ENCODE data around the gene ZNF318. TPM values are rescaled to one million over a fixed set of nuclear protein-coding genes. Genes with fewer than 3 reads are reported as not detected.
"Not testable (repeated sequence)": the region's sequence is repeated elsewhere in the genome, so short reads cannot be mapped to it uniquely, and the experiment has no call there.

ZNF318 gene
- total RNA-seq, 1 donor from 2014 or later, result 17.6 TPM

GRCh38 chr6:43413002-43413401, 43.6 kb upstream of the ZNF318 start:
- DNase-seq (ENCODE audit: low spot score), result no peak
- no peak overlapping the region for H3K4me3 ChIP-seq

GRCh38 chr6:43412541-43412940, 43.1 kb upstream of the ZNF318 start:
- Mint-ChIP-seq H3K4me1 (no peaks in the 10 kb centered on the region), H3K9me3 (no peaks in the 10 kb centered on the region), H3K36me3 (no peaks in the 10 kb centered on the region), H3K27ac (no peak overlapping the region), H3K4me3 (no peak overlapping the region), H3K27me3 (ENCODE audit: insufficient read depth, low read depth) (peaks cover 3% of the 10 kb centered on the region)
- no peak for DNase-seq (ENCODE audit: low spot score)
- no peaks in the 10 kb centered on the region for H3F3A ChIP-seq (ENCODE audit: low read depth)
- H3K4me3 ChIP-seq, result no peak overlapping the region
- no peaks in the 10 kb centered on the region for H3K36me3 ChIP-seq
- peaks cover 13% of the 10 kb centered on the region for H3K27me3 ChIP-seq
- no peak overlapping the region for H3K27ac ChIP-seq
- no peak overlapping the region for H3K9ac ChIP-seq
- TF ChIP-seq EZH2phosphoT487 (IDR thresholded peaks at IDR 0.05) (no peak), EZH2 (IDR thresholded peaks at IDR 0.05) (no peak), CTCF (IDR thresholded peaks at IDR 0.05) (no peak)
- H2AFZ ChIP-seq (replicated peaks), result no peak overlapping the region
- no peaks in the 10 kb centered on the region for H3K4me1 ChIP-seq
- H3K79me2 ChIP-seq (ENCODE audit: low read depth), result no peaks in the 10 kb centered on the region
- no peaks in the 10 kb centered on the region for H3K9me3 ChIP-seq (ENCODE audit: low read depth)
- H3K4me2 ChIP-seq, result no peak overlapping the region
- H4K20me1 ChIP-seq (ENCODE audit: low read depth), result no peaks in the 10 kb centered on the region

More at GRCh38 chr6:43413002-43413401, 43.6 kb upstream of the ZNF318 start:
- H3K27ac Mint-ChIP-seq, result no peak overlapping the region
- Histone ChIP-seq H3K9ac (no peak overlapping the region), H3K27me3 (peaks cover 17% of the 10 kb centered on the region), H3K4me2 (no peak overlapping the region), H2AFZ (replicated peaks) (no peak overlapping the region), H3F3A (ENCODE audit: low read depth) (no peaks in the 10 kb centered on the region), H3K79me2 (ENCODE audit: low read depth) (no peaks in the 10 kb centered on the region), H3K36me3 (no peaks in the 10 kb centered on the region), H3K27ac (no peak overlapping the region), H4K20me1 (ENCODE audit: low read depth) (no peaks in the 10 kb centered on the region), H3K4me1 (no peaks in the 10 kb centered on the region), H3K9me3 (ENCODE audit: low read depth) (no peaks in the 10 kb centered on the region)
- TF ChIP-seq EZH2 (IDR thresholded peaks at IDR 0.05) (no peak), CTCF (IDR thresholded peaks at IDR 0.05) (no peak), EZH2phosphoT487 (IDR thresholded peaks at IDR 0.05) (no peak)
- H3K4me3 Mint-ChIP-seq, result no peak overlapping the region
- H3K27me3 Mint-ChIP-seq (ENCODE audit: insufficient read depth, low read depth), result peaks cover 2% of the 10 kb centered on the region
- H3K9me3 Mint-ChIP-seq, result no peaks in the 10 kb centered on the region
- no peaks in the 10 kb centered on the region for H3K36me3 Mint-ChIP-seq
- H3K4me1 Mint-ChIP-seq, result no peaks in the 10 kb centered on the region

- not testable (repeated sequence) for H3F3A ChIP-seq (ENCODE audit: low read depth); H3K4me2 ChIP-seq; H4K20me1 ChIP-seq (ENCODE audit: low read depth); H3K27me3 ChIP-seq; H3K27ac ChIP-seq; H3K9me3 ChIP-seq (ENCODE audit: low read depth); H3K36me3 Mint-ChIP-seq; H3K4me3 Mint-ChIP-seq; H3K79me2 ChIP-seq (ENCODE audit: low read depth); DNase-seq (ENCODE audit: low spot score); H3K27ac Mint-ChIP-seq; H3K4me1 Mint-ChIP-seq; H3K27me3 Mint-ChIP-seq (ENCODE audit: insufficient read depth, low read depth); H3K9me3 Mint-ChIP-seq; H3K4me3 ChIP-seq; H2AFZ ChIP-seq (replicated peaks); H3K36me3 ChIP-seq; H3K9ac ChIP-seq; H3K4me1 ChIP-seq
Measured at GRCh38 chr6:43410776-43411175, 41.3 kb upstream of the ZNF318 start.

GRCh38 chr6:43408259-43408658, 38.8 kb upstream of the ZNF318 start:
- Histone ChIP-seq H2AFZ (replicated peaks) (no peak overlapping the region), H4K20me1 (ENCODE audit: low read depth) (no peaks in the 10 kb centered on the region), H3K9ac (no peak overlapping the region), H3K36me3 (no peaks in the 10 kb centered on the region), H3K4me3 (no peak overlapping the region), H3K27ac (no peak overlapping the region), H3K4me2 (no peak overlapping the region), H3F3A (ENCODE audit: low read depth) (no peaks in the 10 kb centered on the region), H3K4me1 (no peaks in the 10 kb centered on the region), H3K9me3 (ENCODE audit: low read depth) (no peaks in the 10 kb centered on the region), H3K27me3 (peaks cover 21% of the 10 kb centered on the region), H3K79me2 (ENCODE audit: low read depth) (no peaks in the 10 kb centered on the region)
- H3K27ac Mint-ChIP-seq, result no peak overlapping the region
- TF ChIP-seq EZH2 (IDR thresholded peaks at IDR 0.05) (no peak), EZH2phosphoT487 (IDR thresholded peaks at IDR 0.05) (no peak), CTCF (IDR thresholded peaks at IDR 0.05) (no peak)
- H3K9me3 Mint-ChIP-seq, result no peaks in the 10 kb centered on the region
- H3K4me1 Mint-ChIP-seq, result no peaks in the 10 kb centered on the region
- DNase-seq (ENCODE audit: low spot score), result no peak
- peaks cover 9% of the 10 kb centered on the region for H3K27me3 Mint-ChIP-seq (ENCODE audit: insufficient read depth, low read depth)
- H3K4me3 Mint-ChIP-seq, result no peak overlapping the region
- H3K36me3 Mint-ChIP-seq, result no peaks in the 10 kb centered on the region

Measured in neural progenitor cell (in vitro differentiated cells).